OCI-LY3 (cell line): ENCODE measurements around the gene CFAP251.

Experiments
- EZH2phosphoT487 ChIP-seq: fragments of 200-600 bp; shearing (Covaris generic); IDR thresholded peaks from 2 replicates; pipeline ENCODE4 v1.6.1; 2018; ENCODE audit warnings: antibody characterized with exemption, mixed run types, low read depth
- TF ChIP-seq, protein P1 (sequence below): fragments of 200-600, 300-600 bp; sonication (generic); IDR thresholded peaks from 2 replicates; pipeline ENCODE4 v1.5.1; 2014; ENCODE audit warnings: antibody characterized with exemption, low read length, low read depth

GRCh38 chr12:121932914-121933521, 14.6 kb downstream of the CFAP251 start:
- no peak for TF ChIP-seq EZH2phosphoT487
- TF ChIP-seq, protein P1, sequence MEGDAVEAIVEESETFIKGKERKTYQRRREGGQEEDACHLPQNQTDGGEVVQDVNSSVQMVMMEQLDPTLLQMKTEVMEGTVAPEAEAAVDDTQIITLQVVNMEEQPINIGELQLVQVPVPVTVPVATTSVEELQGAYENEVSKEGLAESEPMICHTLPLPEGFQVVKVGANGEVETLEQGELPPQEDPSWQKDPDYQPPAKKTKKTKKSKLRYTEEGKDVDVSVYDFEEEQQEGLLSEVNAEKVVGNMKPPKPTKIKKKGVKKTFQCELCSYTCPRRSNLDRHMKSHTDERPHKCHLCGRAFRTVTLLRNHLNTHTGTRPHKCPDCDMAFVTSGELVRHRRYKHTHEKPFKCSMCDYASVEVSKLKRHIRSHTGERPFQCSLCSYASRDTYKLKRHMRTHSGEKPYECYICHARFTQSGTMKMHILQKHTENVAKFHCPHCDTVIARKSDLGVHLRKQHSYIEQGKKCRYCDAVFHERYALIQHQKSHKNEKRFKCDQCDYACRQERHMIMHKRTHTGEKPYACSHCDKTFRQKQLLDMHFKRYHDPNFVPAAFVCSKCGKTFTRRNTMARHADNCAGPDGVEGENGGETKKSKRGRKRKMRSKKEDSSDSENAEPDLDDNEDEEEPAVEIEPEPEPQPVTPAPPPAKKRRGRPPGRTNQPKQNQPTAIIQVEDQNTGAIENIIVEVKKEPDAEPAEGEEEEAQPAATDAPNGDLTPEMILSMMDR, result no peak
